NT2/D1 (cell line): ENCODE data around the gene FOSL1.

Source experiments
- SUZ12 ChIP-seq: IDR thresholded peaks from 2 replicates; pipeline ENCODE4 v1.6.1; 2011; ENCODE audit not compliant: insufficient read length, insufficient read depth; ENCODE audit errors: extremely low read depth
- YY1 ChIP-seq: IDR thresholded peaks from 2 replicates; pipeline ENCODE4 v1.6.1; 2011; ENCODE audit not compliant: insufficient read length, insufficient read depth
- ZNF274 ChIP-seq: IDR thresholded peaks from 2 replicates; pipeline ENCODE4 v1.6.1; 2011; ENCODE audit warnings: mild to moderate bottlenecking, low read depth, low read length

DNA sequence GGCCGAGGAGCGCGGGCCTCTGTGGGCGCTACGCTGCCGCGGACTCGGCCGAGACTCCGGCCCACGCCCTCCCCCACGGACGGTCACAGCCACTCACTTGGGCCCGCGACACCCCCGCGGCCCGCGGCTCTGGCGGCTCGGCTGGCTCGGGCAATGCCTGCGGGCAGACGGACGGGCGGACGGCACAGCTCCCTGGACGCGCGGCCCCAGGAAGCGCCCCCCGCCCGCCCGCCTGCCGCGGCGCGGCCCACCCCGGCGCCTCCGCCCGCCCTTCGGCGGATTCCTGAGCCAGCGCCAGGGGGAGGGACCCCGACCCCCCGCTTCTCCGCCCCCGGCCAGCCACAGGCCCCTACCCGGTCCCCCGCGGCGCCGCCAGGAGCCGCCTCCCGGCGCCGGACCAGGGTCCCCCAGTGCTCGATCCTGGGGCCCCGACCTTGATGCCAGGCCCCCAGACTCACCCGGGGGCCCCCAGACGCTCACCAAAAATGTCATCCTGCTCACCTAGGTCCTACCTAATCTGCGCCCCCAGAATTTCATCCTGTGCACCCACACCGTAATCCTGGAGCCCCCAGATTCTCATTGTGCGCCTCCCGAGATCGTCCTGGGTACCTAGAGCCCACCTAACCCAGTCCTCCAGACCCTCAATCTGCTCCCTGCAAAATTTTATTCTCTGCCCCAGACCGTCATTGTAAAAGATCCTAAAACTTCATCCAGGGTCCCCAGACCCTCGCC lies 27.4 kb downstream of the FOSL1 start, which contains the start of gene EFEMP2:
- TF ChIP-seq SUZ12 = no peak
- no peak for TF ChIP-seq YY1
- TF ChIP-seq ZNF274 = no peak
